Sigmoid colon (tissue), 7 donors: ENCODE data around the gene AQR. TPM values are rescaled to one million over a fixed set of nuclear protein-coding genes. Genes with fewer than 3 reads are reported as not detected.

Experiments
- DNase-seq: peaks from one replicate; pipeline ENCODE4 v3.0.0-alpha.2; 2019
- H3K27ac ChIP-seq, 4 donors: fragments of 200-600 bp; sonication (generic); one replicate each; pipeline ENCODE4 v1.5.1; 2016 to 2019; ENCODE audit warnings: mild to moderate bottlenecking in 1 of 4
- H3K27me3 ChIP-seq, 3 donors: fragments of 200-600 bp; sonication (generic); one replicate each; pipeline ENCODE4 v1.5.1; 2019; ENCODE audit warnings: mild to moderate bottlenecking in 1 of 3
- H3K36me3 ChIP-seq, 4 donors: fragments of 200-600 bp; sonication (generic); one replicate each; pipeline ENCODE4 v1.5.1; 2016 to 2019
- H3K4me1 ChIP-seq, 4 donors: fragments of 200-600 bp; sonication (generic); one replicate each; pipeline ENCODE4 v1.5.1; 2017 to 2019
- H3K4me3 ChIP-seq, 4 donors: fragments of 200-600 bp; sonication (generic); one replicate each; pipeline ENCODE4 v1.5.1; 2017 to 2019; ENCODE audit warnings: mild to moderate bottlenecking in 2 of 4, moderate library complexity in 1 of 4
- H3K9me3 ChIP-seq, 4 donors: fragments of 200-600 bp in 3 of 4; sonication (generic) in 3 of 4; one replicate each; pipeline versions ENCODE4 v1.5.1 to v1.6.1; 2013 to 2019
- EP300 ChIP-seq, 4 donors: sonication (generic); formaldehyde crosslinking; IDR thresholded peaks; one replicate each; pipeline ENCODE4 v1.6.1; 2017; ENCODE audit warnings: antibody characterized with exemption in 4 of 4
- POLR2A ChIP-seq, 2 donors: fragments of 450-650 bp; IDR thresholded peaks; one replicate each; pipeline ENCODE4 v1.6.1; 2016; ENCODE audit warnings: antibody characterized with exemption in 2 of 2, mild to moderate bottlenecking in 2 of 2, moderate library complexity in 2 of 2
- POLR2AphosphoS5 ChIP-seq, 4 donors: sonication (generic); formaldehyde crosslinking; IDR thresholded peaks; one replicate each; pipeline ENCODE4 v1.6.1; 2017; ENCODE audit warnings: antibody characterized with exemption in 4 of 4
- WGBS, 2 donors: extraction: QIAGEN DNeasy Blood & Tissue Kit; methylation state at CpG; one replicate each; pipeline ENCODE4 v1.1.7; 2013; 5-methylcytosine and 5-hydroxymethylcytosine counted together
- intact Hi-C: fragments of 100-400 bp; cut with DNase I; formaldehyde crosslinking; loops from one replicate; pipeline ENCODE4 v1.15.1; 2023
- polyA plus RNA-seq, 3 donors: library from polyadenylated mRNA; stranded (reverse); fragments of 200-250 nt; gene quantifications; one replicate each; pipeline ENCODE4 v1.2.3, GENCODE V29; 2013
- total RNA-seq, 4 donors: library from RNA; depleted of rRNA; stranded (reverse); fragments of >200 nt; gene quantifications; one replicate each; pipeline ENCODE4 v1.1.0, GENCODE V29; 2016
- TF ChIP-seq, protein P1 (sequence below), 4 experiments: fragments of 450-650 bp in 3 of 4; fragments of 200-600 bp in 1 of 4; IDR thresholded peaks; one replicate each; pipeline ENCODE4 v1.5.1; 2016 to 2019; ENCODE audit warnings: antibody characterized with exemption in 4 of 4, mild to moderate bottlenecking in 3 of 4, moderate library complexity in 2 of 4
- donor health status: healthy with polysubstance abuse.
- donor health status: Bipolar disorder and iron deficiency.
- donor health status: healthy.

Gene AQR
- total RNA-seq (10 to 100 TPM; 17.4 to 24.2 (median 21.6) TPM), polyA plus RNA-seq (1 to 10 TPM; 3.7 to 9.6 (median 4.8) TPM)

DNA sequence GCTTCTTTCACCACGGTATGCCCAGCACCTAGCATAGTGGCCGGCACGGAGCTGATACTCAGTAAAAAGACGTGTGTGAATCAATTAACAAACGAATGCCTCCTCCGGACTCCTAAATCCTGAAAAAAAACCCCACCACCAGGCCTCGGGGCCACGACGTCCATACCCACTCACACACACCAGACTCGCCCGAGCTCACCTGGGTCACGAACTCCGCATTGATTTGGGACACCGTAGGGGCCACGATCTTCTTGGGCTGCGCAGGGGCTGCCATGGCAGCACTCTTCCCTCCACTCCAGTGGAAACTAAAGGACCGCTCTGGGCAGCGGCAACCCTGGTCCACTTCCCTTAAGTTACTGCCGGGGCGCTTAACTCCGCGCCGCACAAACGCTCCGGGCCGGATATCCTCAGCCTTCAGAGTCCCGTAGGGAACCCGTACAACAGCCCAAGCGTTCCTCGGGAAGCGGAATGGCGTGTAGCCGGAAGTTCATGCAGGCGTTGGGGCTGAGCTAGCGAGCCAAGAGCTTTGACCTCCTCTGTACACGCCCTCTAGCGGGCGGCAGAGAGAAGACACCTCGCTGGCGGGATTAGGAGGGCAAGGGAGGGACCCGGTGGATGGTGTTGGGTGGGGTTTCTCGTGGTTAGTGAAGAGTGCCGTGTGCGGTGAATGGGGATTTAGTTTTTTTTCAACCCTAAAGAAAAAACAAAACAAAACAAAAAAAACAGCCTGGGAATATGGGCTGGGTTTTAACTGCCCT is at the start of gene AQR:
AQR (minus strand) TSS at position 403 of the 758 bp plus-strand sequence; CDS start at position 274, 129 bp downstream.
- intact Hi-C loops: loop anchor here (1.0 kb wide), 1 partner anchor 19 kb away; the partner anchor contains the start of gene ZNF770
- 0% methylated on average over 44 of the region's 44 CpGs for WGBS, 2 donors
- H3K27ac ChIP-seq: peak within 1 kb of the TSS; percentile 80 to 87 (median 83)
- no peaks in the 10 kb centered on the region for H3K9me3 ChIP-seq
- H3K36me3 ChIP-seq: peaks cover 0 to 2% (median 0%) of the 10 kb centered on the region in 4 donors
- peak; percentile 98 for DNase-seq
- H3K27me3 ChIP-seq: no peaks in the 10 kb centered on the region
- TF ChIP-seq, protein P1, sequence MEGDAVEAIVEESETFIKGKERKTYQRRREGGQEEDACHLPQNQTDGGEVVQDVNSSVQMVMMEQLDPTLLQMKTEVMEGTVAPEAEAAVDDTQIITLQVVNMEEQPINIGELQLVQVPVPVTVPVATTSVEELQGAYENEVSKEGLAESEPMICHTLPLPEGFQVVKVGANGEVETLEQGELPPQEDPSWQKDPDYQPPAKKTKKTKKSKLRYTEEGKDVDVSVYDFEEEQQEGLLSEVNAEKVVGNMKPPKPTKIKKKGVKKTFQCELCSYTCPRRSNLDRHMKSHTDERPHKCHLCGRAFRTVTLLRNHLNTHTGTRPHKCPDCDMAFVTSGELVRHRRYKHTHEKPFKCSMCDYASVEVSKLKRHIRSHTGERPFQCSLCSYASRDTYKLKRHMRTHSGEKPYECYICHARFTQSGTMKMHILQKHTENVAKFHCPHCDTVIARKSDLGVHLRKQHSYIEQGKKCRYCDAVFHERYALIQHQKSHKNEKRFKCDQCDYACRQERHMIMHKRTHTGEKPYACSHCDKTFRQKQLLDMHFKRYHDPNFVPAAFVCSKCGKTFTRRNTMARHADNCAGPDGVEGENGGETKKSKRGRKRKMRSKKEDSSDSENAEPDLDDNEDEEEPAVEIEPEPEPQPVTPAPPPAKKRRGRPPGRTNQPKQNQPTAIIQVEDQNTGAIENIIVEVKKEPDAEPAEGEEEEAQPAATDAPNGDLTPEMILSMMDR (IDR thresholded peaks at IDR 0.05): peak; percentile 76 to 86 (median 82)
- TF ChIP-seq POLR2A (IDR thresholded peaks at IDR 0.05): peak; percentile 61 to 62
- TF ChIP-seq EP300 (IDR thresholded peaks at IDR 0.05): no peak
- peak; percentile 58 to 87 (median 84) for TF ChIP-seq POLR2AphosphoS5 (IDR thresholded peaks at IDR 0.05)
- peaks cover 0 to 29% (median 22%) of the 10 kb centered on the region in 4 donors for H3K4me1 ChIP-seq
- peak within 1 kb of the TSS; percentile 73 to 89 (median 79) for H3K4me3 ChIP-seq

GRCh38 chr15:35014241-35014640 is 44.7 kb upstream of the AQR start:
- intact Hi-C loops: no loop called here
- TF ChIP-seq POLR2A (IDR thresholded peaks at IDR 0.05): no peak
- no peak for TF ChIP-seq POLR2AphosphoS5 (IDR thresholded peaks at IDR 0.05)
- TF ChIP-seq, protein P1 (IDR thresholded peaks at IDR 0.05): no peak
- TF ChIP-seq EP300 (IDR thresholded peaks at IDR 0.05): no peak
- Histone ChIP-seq H3K27ac (no peak overlapping the region), H3K4me1 (no peaks in the 10 kb centered on the region), H3K27me3 (no peaks in the 10 kb centered on the region), H3K36me3 (no peaks in the 10 kb centered on the region), H3K4me3 (no peak overlapping the region), H3K9me3 (no peaks in the 10 kb centered on the region)
- no peak for DNase-seq

GRCh38 chr15:35013370-35013769 is 43.8 kb upstream of the AQR start:
- Histone ChIP-seq H3K36me3 (no peaks in the 10 kb centered on the region), H3K4me3 (no peak overlapping the region), H3K27me3 (no peaks in the 10 kb centered on the region), H3K9me3 (no peaks in the 10 kb centered on the region), H3K27ac (no peak overlapping the region), H3K4me1 (no peaks in the 10 kb centered on the region)
- 75 to 81% methylated on average over 4 of the region's 4 CpGs for WGBS, 2 donors
- intact Hi-C loops: no loop called here
- TF ChIP-seq, protein P1 (IDR thresholded peaks at IDR 0.05): no peak
- TF ChIP-seq POLR2A (IDR thresholded peaks at IDR 0.05) (no peak), EP300 (IDR thresholded peaks at IDR 0.05) (no peak), POLR2AphosphoS5 (IDR thresholded peaks at IDR 0.05) (no peak)
- DNase-seq: no peak

- H3K9me3 ChIP-seq: no peaks in the 10 kb centered on the region
- H3K36me3 ChIP-seq: no peaks in the 10 kb centered on the region
- no peaks in the 10 kb centered on the region for H3K4me1 ChIP-seq
- intact Hi-C loops: no loop called here
- H3K27me3 ChIP-seq: no peaks in the 10 kb centered on the region
- no peak for TF ChIP-seq EP300 (IDR thresholded peaks at IDR 0.05)
- TF ChIP-seq, protein P1 (IDR thresholded peaks at IDR 0.05): no peak
- TF ChIP-seq POLR2AphosphoS5 (IDR thresholded peaks at IDR 0.05): no peak
- no peak for TF ChIP-seq POLR2A (IDR thresholded peaks at IDR 0.05)
- no peak overlapping the region for H3K27ac ChIP-seq
- H3K4me3 ChIP-seq: no peak overlapping the region
- no peak for DNase-seq
- WGBS, 2 donors: 89 to 93% methylated on average over 2 of the region's 2 CpGs
Observed at GRCh38 chr15:35007397-35007796, 37.9 kb upstream of the AQR start.
